ENCODE data around the gene KIF7.

- no peak for TF ChIP-seq POLR2A (IDR thresholded peaks at IDR 0.05)
- no peak for TF ChIP-seq CTCF (IDR thresholded peaks at IDR 0.05)
- TF ChIP-seq POLR2AphosphoS5 (IDR thresholded peaks at IDR 0.05) = no peak
- no peak for TF ChIP-seq EP300 (IDR thresholded peaks at IDR 0.05)
Measured at GRCh38 chr15:89695198-89695597, 39.9 kb upstream of the KIF7 start.
